Measurements from ENCODE around the gene KLF13. TPM values are rescaled to one million over a fixed set of nuclear protein-coding genes. Genes with fewer than 3 reads are reported as not detected.

KLF13 gene
- polyA plus RNA-seq, 2 donors = 9.0 to 20.9 TPM

DNA sequence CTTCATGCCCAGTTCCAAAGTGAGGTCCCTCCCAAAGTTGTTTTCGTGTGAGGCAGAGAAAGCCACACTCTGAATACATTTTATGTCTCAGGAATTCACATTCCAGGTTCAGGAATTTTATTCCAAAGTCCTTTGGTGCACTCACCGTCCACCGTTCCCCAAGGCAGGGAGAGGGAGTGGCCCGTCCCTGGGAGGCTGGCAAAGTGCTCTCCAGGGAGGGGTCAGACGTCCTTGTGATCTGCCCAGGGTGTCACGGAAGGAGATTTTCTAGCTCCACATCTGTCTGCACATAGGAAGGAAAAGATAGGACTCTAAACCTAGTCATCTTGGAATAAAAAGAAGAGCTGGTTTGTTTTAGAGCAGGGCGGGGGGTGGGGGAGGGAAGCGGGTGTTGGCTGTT, 47.9 kb downstream of the KLF13 start:
- no peak overlapping the region for H3K4me3 ChIP-seq (ENCODE audit: low read depth in 1 of 2, low read length in 2 of 2)
- peaks cover 8 to 28% of the 10 kb centered on the region in 2 donors for H3K36me3 ChIP-seq (ENCODE audit: control insufficient read depth in 2 of 2, insufficient read depth in 2 of 2, low read length in 1 of 2)
- no peaks in the 10 kb centered on the region for H3K27me3 ChIP-seq (ENCODE audit: control insufficient read depth in 1 of 2, insufficient read depth in 2 of 2, low read length in 2 of 2)
- H3K9me3 ChIP-seq (ENCODE audit: control insufficient read depth in 2 of 2, insufficient read depth in 1 of 2, low read depth in 1 of 2, low read length in 1 of 2) = no peaks in the 10 kb centered on the region
- WGBS, 2 donors = 62 to 66% methylated on average over 8 of the region's 8 CpGs
- H3K4me1 ChIP-seq (ENCODE audit: control insufficient read depth in 2 of 2, insufficient read depth in 2 of 2, low read length in 1 of 2) = peaks cover 0 to 9% of the 10 kb centered on the region in 2 donors
- no peak overlapping the region for H3K27ac ChIP-seq (ENCODE audit: low read depth in 2 of 2, low read length in 1 of 2)

DNA sequence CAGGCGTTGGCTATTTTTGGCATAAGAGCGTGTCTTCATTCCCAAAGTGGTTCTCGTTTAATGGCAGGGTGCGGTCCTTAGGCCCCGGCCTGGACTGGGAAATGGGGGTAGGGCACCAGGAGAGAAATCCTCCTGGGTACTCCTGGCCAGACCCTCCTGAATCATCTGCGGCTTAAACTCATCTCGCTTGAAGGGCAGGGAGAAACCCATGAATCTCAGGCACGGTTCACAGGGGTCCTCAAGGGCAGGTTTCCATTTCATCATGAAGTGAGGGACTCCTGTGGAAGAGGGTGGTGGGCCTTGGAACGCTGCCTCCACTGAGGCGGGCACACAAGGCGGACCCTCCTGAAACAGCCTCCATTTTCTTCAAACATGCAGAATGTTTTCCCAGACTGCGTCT, 48.4 kb downstream of the KLF13 start:
- Histone ChIP-seq H3K27ac (ENCODE audit: low read depth in 2 of 2, low read length in 1 of 2) (no peak overlapping the region), H3K4me3 (ENCODE audit: low read depth in 1 of 2, low read length in 2 of 2) (no peak overlapping the region), H3K36me3 (ENCODE audit: control insufficient read depth in 2 of 2, insufficient read depth in 2 of 2, low read length in 1 of 2) (peaks cover 12 to 28% of the 10 kb centered on the region in 2 donors), H3K4me1 (ENCODE audit: control insufficient read depth in 2 of 2, insufficient read depth in 2 of 2, low read length in 1 of 2) (peaks cover 0 to 9% of the 10 kb centered on the region in 2 donors), H3K27me3 (ENCODE audit: control insufficient read depth in 1 of 2, insufficient read depth in 2 of 2, low read length in 2 of 2) (no peaks in the 10 kb centered on the region), H3K9me3 (ENCODE audit: control insufficient read depth in 2 of 2, insufficient read depth in 1 of 2, low read depth in 1 of 2, low read length in 1 of 2) (no peaks in the 10 kb centered on the region)
- 89 to 94% methylated on average over 12 of the region's 12 CpGs for WGBS, 2 donors

DNA sequence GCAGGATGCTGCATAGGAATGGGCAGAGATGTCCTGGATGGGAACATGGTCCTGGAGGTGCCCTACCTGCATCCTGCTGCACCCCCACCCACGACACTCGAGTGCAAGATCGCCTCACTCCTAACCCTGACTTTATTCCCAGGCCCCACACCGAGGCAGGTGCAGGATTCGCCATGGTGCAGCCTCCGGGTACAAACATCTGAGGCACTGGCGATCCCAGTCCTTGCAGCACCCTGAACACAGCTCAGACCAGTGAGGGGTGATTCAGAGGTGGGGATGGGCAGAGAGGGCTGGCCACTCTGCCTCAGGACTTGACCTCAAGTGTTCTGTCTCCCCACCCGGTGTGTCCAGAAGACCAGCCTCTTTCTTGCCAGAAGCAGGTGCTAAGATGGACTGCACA, 49.1 kb downstream of the KLF13 start:
- peaks cover 0 to 9% of the 10 kb centered on the region in 2 donors for H3K4me1 ChIP-seq (ENCODE audit: control insufficient read depth in 2 of 2, insufficient read depth in 2 of 2, low read length in 1 of 2)
- no peak overlapping the region for H3K27ac ChIP-seq (ENCODE audit: low read depth in 2 of 2, low read length in 1 of 2)
- H3K4me3 ChIP-seq (ENCODE audit: low read depth in 1 of 2, low read length in 2 of 2) = no peak overlapping the region
- no peaks in the 10 kb centered on the region for H3K27me3 ChIP-seq (ENCODE audit: control insufficient read depth in 1 of 2, insufficient read depth in 2 of 2, low read length in 2 of 2)
- WGBS, 2 donors = 89 to 95% methylated on average over 8 of the region's 8 CpGs
- no peaks in the 10 kb centered on the region for H3K9me3 ChIP-seq (ENCODE audit: control insufficient read depth in 2 of 2, insufficient read depth in 1 of 2, low read depth in 1 of 2, low read length in 1 of 2)
- H3K36me3 ChIP-seq (ENCODE audit: control insufficient read depth in 2 of 2, insufficient read depth in 2 of 2, low read length in 1 of 2) = peaks cover 12 to 33% of the 10 kb centered on the region in 2 donors

DNA sequence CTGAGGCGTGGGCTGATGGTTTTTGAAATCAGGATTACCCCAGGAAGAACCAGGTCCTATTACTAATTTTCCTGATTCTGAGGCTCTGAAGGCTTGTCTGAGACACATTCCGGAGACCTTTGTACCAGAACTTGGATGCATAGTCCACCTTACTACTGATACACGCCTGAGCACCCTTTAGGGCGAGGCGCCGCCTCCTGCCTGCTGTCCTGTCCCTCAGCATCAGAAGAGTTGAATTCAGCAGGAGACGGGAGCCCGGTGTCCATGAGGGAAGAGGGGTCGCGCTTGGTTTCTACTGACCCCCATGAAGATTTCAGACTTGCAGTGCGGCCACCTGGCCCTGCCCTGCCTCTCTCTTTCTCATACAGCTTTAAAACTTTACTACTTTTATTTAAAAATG, 49.9 kb downstream of the KLF13 start:
- Histone ChIP-seq H3K9me3 (ENCODE audit: control insufficient read depth in 2 of 2, insufficient read depth in 1 of 2, low read depth in 1 of 2, low read length in 1 of 2) (no peaks in the 10 kb centered on the region), H3K4me1 (ENCODE audit: control insufficient read depth in 2 of 2, insufficient read depth in 2 of 2, low read length in 1 of 2) (peaks cover 0 to 9% of the 10 kb centered on the region in 2 donors), H3K36me3 (ENCODE audit: control insufficient read depth in 2 of 2, insufficient read depth in 2 of 2, low read length in 1 of 2) (peaks cover 12 to 36% of the 10 kb centered on the region in 2 donors), H3K27me3 (ENCODE audit: control insufficient read depth in 1 of 2, insufficient read depth in 2 of 2, low read length in 2 of 2) (no peaks in the 10 kb centered on the region), H3K27ac (ENCODE audit: low read depth in 2 of 2, low read length in 1 of 2) (no peak overlapping the region), H3K4me3 (ENCODE audit: low read depth in 1 of 2, low read length in 2 of 2) (no peak overlapping the region)
- 86 to 93% methylated on average over 11 of the region's 11 CpGs for WGBS, 2 donors

DNA sequence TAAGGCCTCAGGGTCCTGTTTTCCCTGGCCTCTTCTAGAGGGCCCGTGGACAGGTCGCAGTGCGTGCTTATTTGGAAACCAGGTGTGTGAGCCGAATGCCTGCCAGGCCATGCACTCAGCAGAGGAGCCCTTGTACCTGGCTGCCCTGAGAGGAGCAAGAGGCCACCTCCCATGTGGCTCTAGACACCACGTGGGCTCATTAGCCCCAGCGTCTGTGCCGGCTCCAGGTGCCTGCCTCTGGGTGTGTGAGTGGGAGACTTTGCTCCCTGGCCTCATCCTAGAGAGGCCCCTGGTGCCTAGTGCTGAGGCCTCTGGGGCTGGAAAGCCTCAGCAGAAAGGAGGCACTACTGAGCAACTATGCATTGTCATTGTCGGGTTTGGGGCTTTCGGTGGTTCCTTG, 50.4 kb downstream of the KLF13 start:
- H3K27ac ChIP-seq (ENCODE audit: low read depth in 2 of 2, low read length in 1 of 2) = no peak overlapping the region
- H3K4me3 ChIP-seq (ENCODE audit: low read depth in 1 of 2, low read length in 2 of 2) = no peak overlapping the region
- peaks cover 0 to 12% of the 10 kb centered on the region in 2 donors for H3K4me1 ChIP-seq (ENCODE audit: control insufficient read depth in 2 of 2, insufficient read depth in 2 of 2, low read length in 1 of 2)
- no peaks in the 10 kb centered on the region for H3K27me3 ChIP-seq (ENCODE audit: control insufficient read depth in 1 of 2, insufficient read depth in 2 of 2, low read length in 2 of 2)
- H3K36me3 ChIP-seq (ENCODE audit: control insufficient read depth in 2 of 2, insufficient read depth in 2 of 2, low read length in 1 of 2) = peaks cover 12 to 32% of the 10 kb centered on the region in 2 donors
- 60 to 74% methylated on average over 9 of the region's 9 CpGs for WGBS, 2 donors
- no peaks in the 10 kb centered on the region for H3K9me3 ChIP-seq (ENCODE audit: control insufficient read depth in 2 of 2, insufficient read depth in 1 of 2, low read depth in 1 of 2, low read length in 1 of 2)

DNA sequence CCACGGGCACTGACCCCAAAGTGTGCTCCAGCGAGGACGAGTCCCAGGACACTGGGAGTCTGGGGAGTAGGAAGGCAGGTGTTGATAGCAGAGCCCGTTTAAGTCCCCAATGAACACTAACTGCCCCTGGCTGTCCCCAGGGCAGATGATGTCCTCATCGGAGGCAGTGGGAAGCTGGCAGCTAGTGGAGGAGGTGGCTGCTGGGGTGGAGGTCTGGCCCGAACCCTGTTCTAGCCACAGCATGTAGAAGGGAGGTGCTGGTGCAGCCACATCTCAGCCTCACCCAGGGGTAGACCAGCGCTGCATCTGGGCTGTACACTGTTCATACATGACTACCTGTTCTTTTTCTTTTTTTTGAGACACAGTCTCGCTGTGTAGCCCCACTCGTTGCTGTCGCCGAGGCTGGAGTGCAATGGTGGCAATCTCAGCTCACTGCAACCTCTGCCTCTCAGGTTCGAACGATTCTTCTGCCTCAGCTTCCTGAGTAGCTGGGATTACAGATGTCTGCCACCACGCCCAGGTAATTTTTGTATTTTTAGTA, 51.8 kb downstream of the KLF13 start:
- Histone ChIP-seq H3K4me1 (ENCODE audit: control insufficient read depth in 2 of 2, insufficient read depth in 2 of 2, low read length in 1 of 2) (peaks cover 0 to 6% of the 10 kb centered on the region in 2 donors), H3K36me3 (ENCODE audit: control insufficient read depth in 2 of 2, insufficient read depth in 2 of 2, low read length in 1 of 2) (peaks cover 12 to 25% of the 10 kb centered on the region in 2 donors), H3K4me3 (ENCODE audit: low read depth in 1 of 2, low read length in 2 of 2) (no peak overlapping the region), H3K27me3 (ENCODE audit: control insufficient read depth in 1 of 2, insufficient read depth in 2 of 2, low read length in 2 of 2) (no peaks in the 10 kb centered on the region), H3K27ac (ENCODE audit: low read depth in 2 of 2, low read length in 1 of 2) (no peak overlapping the region), H3K9me3 (ENCODE audit: control insufficient read depth in 2 of 2, insufficient read depth in 1 of 2, low read depth in 1 of 2, low read length in 1 of 2) (no peaks in the 10 kb centered on the region)
- 84 to 89% methylated on average over 14 of the region's 14 CpGs for WGBS, 2 donors

DNA sequence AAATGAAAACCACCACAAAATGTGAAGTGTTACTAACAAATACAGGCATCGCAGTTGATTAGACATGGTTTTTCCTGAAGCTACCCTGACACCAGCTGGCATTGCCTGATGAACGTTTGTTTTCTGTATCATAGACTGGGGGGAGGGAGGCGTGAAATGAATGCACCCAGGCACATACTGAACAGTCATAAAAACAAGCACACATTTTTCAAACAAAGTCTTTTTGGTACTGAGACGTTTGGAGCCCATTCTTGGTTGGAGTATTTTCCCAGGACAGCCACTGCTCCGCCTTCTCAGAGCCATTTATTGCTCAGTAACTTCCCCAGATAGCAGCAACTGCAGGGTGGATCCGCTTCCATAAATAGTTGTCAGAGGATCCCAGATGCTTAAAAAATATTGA, 52.4 kb downstream of the KLF13 start:
- Histone ChIP-seq H3K9me3 (ENCODE audit: control insufficient read depth in 2 of 2, insufficient read depth in 1 of 2, low read depth in 1 of 2, low read length in 1 of 2) (no peaks in the 10 kb centered on the region), H3K36me3 (ENCODE audit: control insufficient read depth in 2 of 2, insufficient read depth in 2 of 2, low read length in 1 of 2) (peaks cover 12 to 21% of the 10 kb centered on the region in 2 donors), H3K27ac (ENCODE audit: low read depth in 2 of 2, low read length in 1 of 2) (no peak overlapping the region), H3K4me1 (ENCODE audit: control insufficient read depth in 2 of 2, insufficient read depth in 2 of 2, low read length in 1 of 2) (peaks cover 0 to 6% of the 10 kb centered on the region in 2 donors), H3K27me3 (ENCODE audit: control insufficient read depth in 1 of 2, insufficient read depth in 2 of 2, low read length in 2 of 2) (no peaks in the 10 kb centered on the region), H3K4me3 (ENCODE audit: low read depth in 1 of 2, low read length in 2 of 2) (no peak overlapping the region)
- 69 to 74% methylated on average over 6 of the region's 6 CpGs for WGBS, 2 donors

DNA sequence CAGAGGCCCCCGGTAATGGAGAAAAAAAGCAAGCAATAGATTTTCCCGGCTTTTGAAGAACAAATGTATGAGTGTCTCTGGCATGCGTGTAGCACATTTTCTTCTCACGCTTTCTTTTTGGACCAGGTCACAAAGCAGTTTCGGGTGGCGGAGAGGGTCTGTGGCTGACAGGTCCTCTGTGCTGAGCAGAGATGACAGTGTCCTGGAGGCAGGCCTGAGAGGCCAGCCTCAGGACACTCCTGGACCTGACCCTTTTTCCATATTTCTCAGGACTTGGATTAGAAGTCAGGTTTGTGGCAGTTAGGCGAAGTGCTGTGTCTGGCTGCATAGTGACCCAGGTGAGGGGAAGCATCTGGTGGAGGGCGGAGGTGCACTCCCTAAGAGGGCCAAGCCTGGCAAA, 52.9 kb downstream of the KLF13 start:
- H3K27ac ChIP-seq (ENCODE audit: low read depth in 2 of 2, low read length in 1 of 2) = no peak overlapping the region

DNA sequence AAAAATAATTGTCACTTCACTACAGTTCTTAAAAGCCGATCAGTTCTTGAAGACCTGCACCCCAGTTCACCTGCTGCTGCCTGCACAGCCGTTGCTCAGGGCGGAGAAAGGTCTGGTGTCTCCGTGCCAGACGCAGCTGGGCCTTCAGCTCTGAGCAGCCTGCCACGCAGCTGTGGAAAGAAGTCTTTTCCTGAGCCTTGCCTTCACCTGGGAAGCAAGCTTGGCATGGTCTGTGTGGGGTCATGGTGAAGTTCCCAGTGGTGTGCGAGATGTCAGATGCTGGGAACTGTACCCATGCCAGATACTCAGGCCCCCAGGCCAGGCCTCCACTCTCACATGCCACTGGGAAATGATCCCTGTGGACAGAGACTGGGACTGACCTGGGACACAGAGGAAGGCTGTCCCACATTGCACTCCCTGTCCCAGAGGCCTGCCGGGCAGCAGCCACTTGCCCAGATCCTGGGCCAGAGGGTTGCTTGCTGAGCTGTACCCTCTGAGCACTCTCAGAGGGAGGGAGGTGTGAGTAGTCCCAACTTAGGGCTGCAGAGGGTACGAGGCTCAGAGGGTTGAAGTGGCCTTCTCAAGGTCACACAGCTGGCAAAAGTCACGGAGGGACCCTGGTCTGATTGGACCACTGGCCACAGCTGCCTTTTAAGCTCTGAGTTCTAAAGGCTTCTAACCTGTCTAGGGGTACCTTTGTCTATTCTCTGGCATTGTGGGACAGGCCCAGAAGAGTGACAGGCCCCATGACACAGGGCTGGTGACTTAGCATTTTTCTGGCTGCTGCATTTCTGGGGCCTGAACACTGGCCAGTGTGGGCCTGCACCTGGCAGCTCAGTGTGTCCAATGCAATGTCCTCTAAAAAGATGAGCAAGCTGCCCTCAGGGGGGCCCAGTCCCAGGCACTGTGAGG, 55.4 kb downstream of the KLF13 start:
- Histone ChIP-seq H3K9me3 (ENCODE audit: control insufficient read depth in 2 of 2, insufficient read depth in 1 of 2, low read depth in 1 of 2, low read length in 1 of 2) (no peaks in the 10 kb centered on the region), H3K27me3 (ENCODE audit: control insufficient read depth in 1 of 2, insufficient read depth in 2 of 2, low read length in 2 of 2) (no peaks in the 10 kb centered on the region), H3K27ac (ENCODE audit: low read depth in 2 of 2, low read length in 1 of 2) (no peak overlapping the region), H3K36me3 (ENCODE audit: control insufficient read depth in 2 of 2, insufficient read depth in 2 of 2, low read length in 1 of 2) (peaks cover 9 to 12% of the 10 kb centered on the region in 2 donors), H3K4me1 (ENCODE audit: control insufficient read depth in 2 of 2, insufficient read depth in 2 of 2, low read length in 1 of 2) (peaks cover 0 to 6% of the 10 kb centered on the region in 2 donors), H3K4me3 (ENCODE audit: low read depth in 1 of 2, low read length in 2 of 2) (no peak overlapping the region)
- 82 to 91% methylated on average over 10 of the region's 10 CpGs for whole genome bisulfite sequencing, 2 donors

More for the DNA sequence above, 52.9 kb downstream of the KLF13 start:
- Histone ChIP-seq H3K4me1 (ENCODE audit: control insufficient read depth in 2 of 2, insufficient read depth in 2 of 2, low read length in 1 of 2) (peaks cover 0 to 7% of the 10 kb centered on the region in 2 donors), H3K4me3 (ENCODE audit: low read depth in 1 of 2, low read length in 2 of 2) (no peak overlapping the region), H3K27me3 (ENCODE audit: control insufficient read depth in 1 of 2, insufficient read depth in 2 of 2, low read length in 2 of 2) (no peaks in the 10 kb centered on the region), H3K9me3 (ENCODE audit: control insufficient read depth in 2 of 2, insufficient read depth in 1 of 2, low read depth in 1 of 2, low read length in 1 of 2) (no peaks in the 10 kb centered on the region), H3K36me3 (ENCODE audit: control insufficient read depth in 2 of 2, insufficient read depth in 2 of 2, low read length in 1 of 2) (peaks cover 12 to 19% of the 10 kb centered on the region in 2 donors)
- 89 to 91% methylated on average over 8 of the region's 8 CpGs for WGBS, 2 donors

Data from esophagus (tissue), 2 donors.